Neutrophil (primary cell): Measurements from ENCODE around the gene OR4D1.

Experiments
- H3K27ac ChIP-seq: fragments of 200-600 bp; sonication (generic); 2 replicates; pipeline ENCODE4 v1.5.1; 2016; ENCODE audit warnings: mild to moderate bottlenecking, moderate library complexity
- H3K27me3 ChIP-seq: fragments of 200-600 bp; sonication (generic); 2 replicates; pipeline ENCODE4 v1.6.0; 2016; ENCODE audit warnings: mild to moderate bottlenecking
- H3K36me3 ChIP-seq: fragments of 200-600 bp; sonication (generic); 2 replicates; pipeline ENCODE4 v1.5.1; 2017
- H3K4me1 ChIP-seq, 2 experiments: fragments of 200-600 bp in 1 of 2; sonication (generic) in 1 of 2; 1 replicate in 1 of 2; 2 replicates in 1 of 2; pipeline versions ENCODE4 v1.5.1 to v1.6.1; 2013 to 2016; ENCODE audit warnings: low read depth in 1 of 2, low read length in 1 of 2, mild to moderate bottlenecking in 1 of 2, moderate library complexity in 1 of 2; ENCODE audit not compliant: control insufficient read depth in 1 of 2, insufficient read depth in 1 of 2
- H3K4me3 ChIP-seq, 2 experiments: fragments of 200-600 bp in 1 of 2; sonication (generic) in 1 of 2; 1 replicate in 1 of 2; 2 replicates in 1 of 2; pipeline ENCODE4 v1.5.1; 2013 to 2016; ENCODE audit warnings: low read depth in 1 of 2, low read length in 1 of 2, mild to moderate bottlenecking in 1 of 2, moderate library complexity in 1 of 2
- H3K9me3 ChIP-seq: fragments of 200-600 bp; sonication (generic); 2 replicates; pipeline ENCODE4 v1.5.1; 2016
- TF ChIP-seq, protein P1 (sequence below): fragments of 200-600 bp; sonication (generic); IDR thresholded peaks from 2 replicates; pipeline ENCODE4 v1.5.1; 2016; ENCODE audit warnings: antibody characterized with exemption

The OR4D1 gene

DNA sequence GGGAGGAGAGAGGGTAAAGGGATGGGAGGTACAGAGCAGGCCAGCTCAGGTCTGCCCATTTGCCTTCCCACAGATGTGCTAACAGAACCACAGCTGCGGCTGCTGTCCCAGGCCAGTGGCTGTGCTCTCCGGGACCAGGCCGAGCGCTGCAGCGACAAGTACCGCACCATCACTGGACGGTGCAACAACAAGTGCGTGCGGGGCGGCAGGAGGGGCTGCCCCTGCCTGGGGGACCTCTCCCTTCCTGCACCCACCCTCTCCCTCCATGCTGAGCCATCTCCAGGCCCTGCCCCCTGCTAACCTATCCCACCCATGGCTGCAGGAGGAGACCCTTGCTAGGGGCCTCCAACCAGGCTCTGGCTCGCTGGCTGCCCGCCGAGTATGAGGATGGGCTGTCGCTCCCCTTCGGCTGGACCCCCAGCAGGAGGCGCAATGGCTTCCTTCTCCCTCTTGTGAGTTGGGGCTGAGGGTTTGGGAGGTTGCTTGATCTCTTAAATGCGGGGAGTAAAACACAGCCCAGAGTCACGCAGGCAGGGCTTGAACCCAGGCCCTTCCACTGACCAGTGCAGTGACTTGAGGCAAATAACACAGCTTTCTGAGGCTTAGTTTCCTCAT is 45.6 kb downstream of the OR4D1 start:
- Histone ChIP-seq H3K36me3 (no peaks in the 10 kb centered on the region), H3K4me1 (no peaks in the 10 kb centered on the region), H3K27me3 (peaks cover 29% of the 10 kb centered on the region), H3K27ac (no peak overlapping the region), H3K9me3 (no peaks in the 10 kb centered on the region), H3K4me3 (no peak overlapping the region)
- TF ChIP-seq, protein P1, sequence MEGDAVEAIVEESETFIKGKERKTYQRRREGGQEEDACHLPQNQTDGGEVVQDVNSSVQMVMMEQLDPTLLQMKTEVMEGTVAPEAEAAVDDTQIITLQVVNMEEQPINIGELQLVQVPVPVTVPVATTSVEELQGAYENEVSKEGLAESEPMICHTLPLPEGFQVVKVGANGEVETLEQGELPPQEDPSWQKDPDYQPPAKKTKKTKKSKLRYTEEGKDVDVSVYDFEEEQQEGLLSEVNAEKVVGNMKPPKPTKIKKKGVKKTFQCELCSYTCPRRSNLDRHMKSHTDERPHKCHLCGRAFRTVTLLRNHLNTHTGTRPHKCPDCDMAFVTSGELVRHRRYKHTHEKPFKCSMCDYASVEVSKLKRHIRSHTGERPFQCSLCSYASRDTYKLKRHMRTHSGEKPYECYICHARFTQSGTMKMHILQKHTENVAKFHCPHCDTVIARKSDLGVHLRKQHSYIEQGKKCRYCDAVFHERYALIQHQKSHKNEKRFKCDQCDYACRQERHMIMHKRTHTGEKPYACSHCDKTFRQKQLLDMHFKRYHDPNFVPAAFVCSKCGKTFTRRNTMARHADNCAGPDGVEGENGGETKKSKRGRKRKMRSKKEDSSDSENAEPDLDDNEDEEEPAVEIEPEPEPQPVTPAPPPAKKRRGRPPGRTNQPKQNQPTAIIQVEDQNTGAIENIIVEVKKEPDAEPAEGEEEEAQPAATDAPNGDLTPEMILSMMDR = no peak

DNA sequence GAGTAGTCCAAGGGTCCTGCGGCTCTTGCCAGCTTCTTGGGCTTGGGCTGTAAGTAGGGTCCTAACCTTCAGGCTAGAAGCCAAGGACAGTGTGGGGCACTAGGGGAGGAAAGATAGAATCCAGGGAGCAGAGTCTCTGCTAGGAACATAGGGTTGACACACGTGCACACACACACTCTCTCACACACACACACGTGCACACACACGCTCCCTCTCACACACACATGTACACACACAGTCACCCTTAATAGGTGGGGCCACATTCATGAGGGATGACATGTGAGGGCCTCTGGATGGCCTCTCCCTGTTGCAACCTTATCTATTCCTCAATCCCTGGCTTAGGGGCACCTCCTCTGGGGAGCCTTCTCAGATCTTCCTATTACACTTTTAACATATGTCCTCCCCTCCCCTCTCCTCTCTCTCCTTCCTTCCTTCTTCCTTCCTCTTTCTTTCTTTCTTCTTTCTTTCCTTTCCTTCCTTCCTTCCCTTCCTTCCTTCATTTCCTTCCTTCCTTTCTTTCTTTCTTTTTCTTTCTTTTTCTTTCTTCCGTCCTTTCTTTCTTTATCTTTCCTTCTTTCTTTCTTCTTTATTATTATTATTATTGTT is 47.4 kb downstream of the OR4D1 start:
- no peak overlapping the region for H3K4me3 ChIP-seq
- H3K4me1 ChIP-seq = no peaks in the 10 kb centered on the region
- H3K27me3 ChIP-seq = peaks cover 22% of the 10 kb centered on the region
- TF ChIP-seq, protein P1 = no peak
- H3K27ac ChIP-seq = no peak overlapping the region
- H3K36me3 ChIP-seq = no peaks in the 10 kb centered on the region
- H3K9me3 ChIP-seq = no peaks in the 10 kb centered on the region

DNA sequence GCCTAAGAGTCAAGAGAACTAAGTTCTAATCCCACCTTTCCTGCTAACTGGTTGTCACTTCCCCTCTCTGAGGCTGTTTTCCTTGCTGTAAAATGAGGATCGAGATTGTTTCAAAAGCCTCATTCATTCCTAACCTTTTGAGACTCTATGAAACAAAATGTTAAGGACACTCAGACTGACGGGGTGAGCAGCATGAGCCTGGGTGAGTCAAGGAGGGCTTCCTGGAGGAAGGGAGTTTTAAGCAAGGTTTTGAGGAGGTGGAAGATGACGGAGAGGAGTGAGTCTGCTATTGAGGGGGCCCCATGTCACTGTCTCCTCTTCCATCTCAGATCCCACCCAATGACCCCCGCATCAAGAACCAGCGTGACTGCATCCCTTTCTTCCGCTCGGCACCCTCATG is 48.4 kb downstream of the OR4D1 start:
- Histone ChIP-seq H3K36me3 (no peaks in the 10 kb centered on the region), H3K4me1 (no peaks in the 10 kb centered on the region), H3K9me3 (no peaks in the 10 kb centered on the region), H3K4me3 (no peak overlapping the region), H3K27ac (no peak overlapping the region), H3K27me3 (peaks cover 17% of the 10 kb centered on the region)
- TF ChIP-seq, protein P1 = no peak

DNA sequence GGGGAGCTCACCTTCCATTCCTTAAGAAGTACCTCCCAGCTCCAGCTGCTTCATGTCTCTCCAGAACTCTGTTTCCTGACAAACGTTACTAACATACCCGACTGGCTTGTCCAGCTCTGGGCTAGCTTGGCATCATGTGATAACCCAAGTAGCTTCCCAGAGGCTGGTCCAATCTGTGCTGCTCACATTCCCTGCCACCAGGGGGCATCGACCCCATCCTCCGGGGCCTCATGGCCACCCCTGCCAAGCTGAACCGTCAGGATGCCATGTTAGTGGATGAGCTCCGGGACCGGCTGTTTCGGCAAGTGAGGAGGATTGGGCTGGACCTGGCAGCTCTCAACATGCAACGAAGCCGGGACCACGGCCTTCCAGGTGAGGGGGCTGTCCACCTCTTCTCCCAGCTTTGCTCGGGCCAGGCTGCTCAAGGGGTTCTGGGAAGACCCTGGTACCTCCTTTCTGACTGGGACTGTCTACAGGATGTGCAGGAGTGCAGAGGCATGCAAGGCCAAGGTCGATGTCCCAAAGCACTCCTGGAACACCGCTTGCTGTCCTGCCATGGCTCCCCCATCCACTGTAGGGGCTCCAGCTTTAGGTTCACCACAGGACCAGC is 51.9 kb downstream of the OR4D1 start:
- no peak overlapping the region for H3K4me3 ChIP-seq
- H3K36me3 ChIP-seq = no peaks in the 10 kb centered on the region
- H3K27me3 ChIP-seq = peaks cover 17% of the 10 kb centered on the region
- no peak overlapping the region for H3K27ac ChIP-seq
- TF ChIP-seq, protein P1 = no peak
- H3K4me1 ChIP-seq = no peaks in the 10 kb centered on the region
- H3K9me3 ChIP-seq = no peaks in the 10 kb centered on the region

DNA sequence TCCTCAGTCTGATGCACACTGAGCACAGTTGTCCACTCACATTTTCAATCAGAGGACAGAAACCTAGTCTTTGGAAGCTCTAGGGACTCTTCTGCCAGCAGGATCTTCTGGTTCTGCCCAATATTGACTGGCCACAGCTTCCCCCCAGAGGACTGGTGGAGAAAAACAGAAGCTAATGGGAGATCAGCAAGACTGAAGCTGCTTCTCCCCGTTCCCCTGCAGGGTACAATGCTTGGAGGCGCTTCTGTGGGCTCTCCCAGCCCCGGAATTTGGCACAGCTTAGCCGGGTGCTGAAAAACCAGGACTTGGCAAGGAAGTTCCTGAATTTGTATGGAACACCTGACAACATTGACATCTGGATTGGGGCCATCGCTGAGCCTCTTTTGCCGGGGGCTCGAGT is 54.7 kb downstream of the OR4D1 start:
- Histone ChIP-seq H3K36me3 (peaks cover 8% of the 10 kb centered on the region), H3K27ac (no peak overlapping the region), H3K4me3 (no peak overlapping the region), H3K27me3 (peaks cover 14% of the 10 kb centered on the region), H3K9me3 (no peaks in the 10 kb centered on the region), H3K4me1 (no peaks in the 10 kb centered on the region)
- TF ChIP-seq, protein P1 = no peak
